GM19025 (cell line): ENCODE results near the gene SPRR4.
"Not testable (repeated sequence)": the region's sequence is repeated elsewhere in the genome, so short reads cannot be mapped to it uniquely, and the experiment has no call there.

Experiments
- ATAC-seq: cut with Tn5 transposase; IDR thresholded peaks from one replicate; pipeline ENCODE4 v1.9.1; 2021; ENCODE audit warnings: mild to moderate bottlenecking, low read depth, moderate library complexity; ENCODE audit not compliant: unreplicated experiment

The SPRR4 gene

DNA sequence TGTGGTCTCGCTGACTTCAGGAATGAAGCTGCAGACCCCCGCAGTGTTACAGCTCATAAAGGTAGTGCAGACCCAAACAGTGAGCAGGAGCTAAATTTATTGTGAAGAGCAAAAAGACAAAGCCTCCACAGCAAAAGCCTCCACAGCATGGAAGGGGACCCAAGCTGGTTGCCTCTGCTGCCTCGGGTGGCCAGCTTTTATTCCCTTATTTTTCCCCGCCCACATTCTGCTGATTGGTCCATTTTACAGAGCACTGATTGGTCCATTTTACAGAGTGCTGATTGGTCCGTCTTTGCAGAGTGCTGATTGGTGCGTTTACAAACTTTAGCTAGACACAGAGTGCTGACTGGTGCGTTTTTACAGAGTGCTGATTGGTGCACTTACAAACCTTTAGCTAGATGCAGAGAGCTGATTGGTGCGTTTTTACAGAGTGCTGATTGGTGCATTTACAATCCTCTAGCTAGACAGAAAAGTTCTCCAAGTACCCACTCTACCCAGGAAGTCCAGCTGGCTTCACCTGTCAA, 40.8 kb downstream of the SPRR4 start:
- ATAC-seq, result not testable (repeated sequence)

DNA sequence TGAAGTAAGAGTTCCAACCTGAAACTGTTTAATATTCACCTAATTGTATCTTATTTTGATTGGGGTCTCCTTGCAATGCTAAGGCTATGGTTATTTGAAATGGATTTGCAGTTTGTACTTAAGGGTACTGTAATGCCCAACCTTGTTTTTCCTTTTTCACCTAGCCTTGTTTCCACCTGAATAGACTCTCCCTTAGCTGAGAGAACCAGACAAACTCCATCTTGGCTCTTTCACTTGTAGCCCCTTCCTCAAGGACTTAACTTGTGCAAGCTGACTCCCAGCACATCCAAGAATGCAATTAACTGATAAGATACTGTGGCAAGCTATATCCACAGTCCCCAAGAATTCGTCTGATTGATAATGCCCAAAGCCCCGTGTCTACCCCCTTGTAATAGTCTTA, 51.4 kb downstream of the SPRR4 start:
- not testable (repeated sequence) for ATAC-seq
